ENCODE measurements around the gene NGEF. TPM values are rescaled to one million over a fixed set of nuclear protein-coding genes. Genes with fewer than 3 reads are reported as not detected.

Gene NGEF
- total and polyA plus RNA-seq, 9 of the 15 experiments (the other 6 are each of a cell fraction or from before 2014, with no cell fraction given) = 0.07 to 0.17 (median 0.09) TPM; not detected in 6

DNA sequence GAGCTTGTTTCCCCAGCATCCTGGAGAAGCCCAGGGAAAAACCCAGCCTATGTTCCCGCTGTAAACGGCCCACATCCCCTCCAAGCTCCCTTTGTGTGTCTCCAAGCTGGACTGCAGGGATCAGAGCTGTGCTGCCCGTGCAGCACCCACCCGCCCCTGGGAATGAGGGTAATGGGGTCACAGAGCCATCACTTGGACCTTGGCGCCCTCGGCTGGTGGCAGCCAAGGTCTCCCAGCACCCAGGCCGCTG is 46.4 kb upstream of the NGEF start:
- no peak overlapping the region for H3K27ac ChIP-seq (ENCODE audit: extremely low read depth, low read depth, low read length)
- no peaks in the 10 kb centered on the region for H3K36me3 ChIP-seq (ENCODE audit: control insufficient read depth, insufficient read depth, low read length)
- no peak overlapping the region for H3K9ac ChIP-seq (ENCODE audit: insufficient read depth in 1 of 2, low read depth in 2 of 2, low read length in 2 of 2)
- ChIA-PET CTCF (ENCODE audit: low intra/inter-chr PET ratio) (no interaction called here), POLR2A (interaction anchor here (0.6 to 0.8 kb wide), 2 partner anchors 8 to 46 kb away, joined by 3 to 4 read pairs; no protein-coding TSS in a partner anchor)
- H3K4me3 ChIP-seq = no peak overlapping the region
- in situ Hi-C loops (cut with MboI) = no loop called here
- H3K4me2 ChIP-seq (ENCODE audit: insufficient read depth, low read length) = no peak overlapping the region
- H4K20me1 ChIP-seq (replicated peaks; ENCODE audit: control insufficient read depth, insufficient read depth, low read length) = no peaks in the 10 kb centered on the region
- BruUV-seq (replicated peaks) = no TSS peak
- no peak for ATAC-seq
- TF ChIP-seq, protein P1, sequence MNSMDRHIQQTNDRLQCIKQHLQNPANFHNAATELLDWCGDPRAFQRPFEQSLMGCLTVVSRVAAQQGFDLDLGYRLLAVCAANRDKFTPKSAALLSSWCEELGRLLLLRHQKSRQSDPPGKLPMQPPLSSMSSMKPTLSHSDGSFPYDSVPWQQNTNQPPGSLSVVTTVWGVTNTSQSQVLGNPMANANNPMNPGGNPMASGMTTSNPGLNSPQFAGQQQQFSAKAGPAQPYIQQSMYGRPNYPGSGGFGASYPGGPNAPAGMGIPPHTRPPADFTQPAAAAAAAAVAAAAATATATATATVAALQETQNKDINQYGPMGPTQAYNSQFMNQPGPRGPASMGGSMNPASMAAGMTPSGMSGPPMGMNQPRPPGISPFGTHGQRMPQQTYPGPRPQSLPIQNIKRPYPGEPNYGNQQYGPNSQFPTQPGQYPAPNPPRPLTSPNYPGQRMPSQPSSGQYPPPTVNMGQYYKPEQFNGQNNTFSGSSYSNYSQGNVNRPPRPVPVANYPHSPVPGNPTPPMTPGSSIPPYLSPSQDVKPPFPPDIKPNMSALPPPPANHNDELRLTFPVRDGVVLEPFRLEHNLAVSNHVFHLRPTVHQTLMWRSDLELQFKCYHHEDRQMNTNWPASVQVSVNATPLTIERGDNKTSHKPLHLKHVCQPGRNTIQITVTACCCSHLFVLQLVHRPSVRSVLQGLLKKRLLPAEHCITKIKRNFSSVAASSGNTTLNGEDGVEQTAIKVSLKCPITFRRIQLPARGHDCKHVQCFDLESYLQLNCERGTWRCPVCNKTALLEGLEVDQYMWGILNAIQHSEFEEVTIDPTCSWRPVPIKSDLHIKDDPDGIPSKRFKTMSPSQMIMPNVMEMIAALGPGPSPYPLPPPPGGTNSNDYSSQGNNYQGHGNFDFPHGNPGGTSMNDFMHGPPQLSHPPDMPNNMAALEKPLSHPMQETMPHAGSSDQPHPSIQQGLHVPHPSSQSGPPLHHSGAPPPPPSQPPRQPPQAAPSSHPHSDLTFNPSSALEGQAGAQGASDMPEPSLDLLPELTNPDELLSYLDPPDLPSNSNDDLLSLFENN (IDR thresholded peaks at IDR 0.05; ENCODE audit: low read depth in 2 of 2, low read length in 2 of 2) = no peak
- TF ChIP-seq MXI1 (IDR thresholded peaks at IDR 0.05; ENCODE audit: low read depth, low read length) (no peak), RBM14 (IDR thresholded peaks at IDR 0.05; ENCODE audit: borderline replicate concordance, insufficient read depth, low read depth, low read length) (no peak), YBX1 (IDR thresholded peaks at IDR 0.05) (no peak), RBM17 (IDR thresholded peaks at IDR 0.05; ENCODE audit: borderline replicate concordance, low read depth, low read length) (no peak), ZNF507 (tag; conservative IDR thresholded peaks at IDR 0.05) (no peak), SMAD2 (IDR thresholded peaks at IDR 0.05; ENCODE audit: low read depth, low read length) (no peak), ZNF785 (CRISPR knock-in tag; IDR thresholded peaks at IDR 0.05) (no peak), NCOA4 (IDR thresholded peaks at IDR 0.05; ENCODE audit: partially characterized antibody) (no peak), CCNT2 (IDR thresholded peaks at IDR 0.05; ENCODE audit: borderline replicate concordance, extremely low read depth, insufficient read length, low read depth, low read length) (no peak), TAF7 (tag; IDR thresholded peaks at IDR 0.05) (no peak), NFE2 (IDR thresholded peaks at IDR 0.05; ENCODE audit: low read depth) (no peak), RBFOX2 (IDR thresholded peaks at IDR 0.05; ENCODE audit: low read depth, low read length) (no peak), MYC (IDR thresholded peaks at IDR 0.05; ENCODE audit: low read depth, low read length) (no peak), MYC (CRISPR knock-in tag; IDR thresholded peaks at IDR 0.05; ENCODE audit: borderline replicate concordance, low read depth) (no peak)
- TF ChIP-seq, protein P2, sequence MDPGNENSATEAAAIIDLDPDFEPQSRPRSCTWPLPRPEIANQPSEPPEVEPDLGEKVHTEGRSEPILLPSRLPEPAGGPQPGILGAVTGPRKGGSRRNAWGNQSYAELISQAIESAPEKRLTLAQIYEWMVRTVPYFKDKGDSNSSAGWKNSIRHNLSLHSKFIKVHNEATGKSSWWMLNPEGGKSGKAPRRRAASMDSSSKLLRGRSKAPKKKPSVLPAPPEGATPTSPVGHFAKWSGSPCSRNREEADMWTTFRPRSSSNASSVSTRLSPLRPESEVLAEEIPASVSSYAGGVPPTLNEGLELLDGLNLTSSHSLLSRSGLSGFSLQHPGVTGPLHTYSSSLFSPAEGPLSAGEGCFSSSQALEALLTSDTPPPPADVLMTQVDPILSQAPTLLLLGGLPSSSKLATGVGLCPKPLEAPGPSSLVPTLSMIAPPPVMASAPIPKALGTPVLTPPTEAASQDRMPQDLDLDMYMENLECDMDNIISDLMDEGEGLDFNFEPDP (CRISPR knock-in tag; IDR thresholded peaks at IDR 0.05) = no peak
- no peaks in the 10 kb centered on the region; the same call in 2 of the 3 replicates for H3K79me2 ChIP-seq (ENCODE audit: control insufficient read depth, insufficient read depth, low read length)
- peaks cover 13 to 48% of the 10 kb centered on the region in 2 experiments; a peak in 4 of 5 replicates for H3K4me1 ChIP-seq (replicated peaks in 1 of 2; ENCODE audit: control insufficient read depth in 2 of 2, insufficient read depth in 2 of 2, low read length in 2 of 2)
- H3K9me3 ChIP-seq (replicated peaks; ENCODE audit: control insufficient read depth, insufficient read depth, low read depth, low read length) = no peaks in the 10 kb centered on the region
- intact Hi-C loops (cut with micrococcal nuclease) = no loop called here
- H3K9me1 ChIP-seq (ENCODE audit: control insufficient read depth, insufficient read depth, low read length) = no peaks in the 10 kb centered on the region
- peak in 1 of 4 experiments; percentile 21 for DNase-seq (ENCODE audit: extremely low read depth in 1 of 4, low spot score in 3 of 4)
- FAIRE-seq = no peak
- 68% methylated on average over 4 of the region's 7 CpGs for WGBS (ENCODE audit: insufficient coverage, low coverage, missing lambda C conversion rate)
- H2AFZ ChIP-seq (ENCODE audit: low read depth, low read length) = peak overlapping the region; percentile 90
- no peaks in the 10 kb centered on the region for H3K27me3 ChIP-seq (ENCODE audit: control insufficient read depth in 2 of 2, insufficient read depth in 2 of 2, low read length in 2 of 2)

Measured in K562 (cell line).